SU-DHL-6 (cell line): ENCODE measurements around the gene SMC6.

Source experiments
- H2AFZ ChIP-seq: fragments of 200-600 bp; sonication (generic); 2 replicates; pipeline ENCODE4 v1.6.1; 2014; ENCODE audit warnings: low read depth, mild to moderate bottlenecking, moderate library complexity, mixed read lengths, antibody characterized with exemption, low read length; ENCODE audit not compliant: severe bottlenecking
- H3F3A ChIP-seq: fragments of 200-600 bp; shearing (Covaris generic); 2 replicates; pipeline ENCODE4 v1.6.0; 2016; ENCODE audit warnings: antibody characterized with exemption, mild to moderate bottlenecking; ENCODE audit not compliant: insufficient read depth
- H3K27ac ChIP-seq: fragments of 200-600 bp; sonication (generic); 2 replicates; pipeline ENCODE4 v1.5.1; 2016; ENCODE audit warnings: low read depth, mild to moderate bottlenecking, low read length, moderate library complexity, mixed read lengths
- H3K27me3 ChIP-seq: fragments of 200-600 bp; sonication (generic), shearing (Covaris generic); 2 replicates; pipeline ENCODE4 v1.6.0; 2014; ENCODE audit warnings: mild to moderate bottlenecking, low read length
- H3K36me3 ChIP-seq: fragments of 200-600 bp; sonication (generic); 2 replicates; pipeline ENCODE4 v1.6.1; 2014; ENCODE audit warnings: mild to moderate bottlenecking, low read length, mixed read lengths
- H3K4me2 ChIP-seq: fragments of 300-600, 200-600 bp; shearing (Covaris generic), sonication (generic); 2 replicates; pipeline ENCODE4 v1.6.0; 2014; ENCODE audit warnings: low read length, low read depth, mild to moderate bottlenecking; ENCODE audit not compliant: poor library complexity, severe bottlenecking
- H3K4me3 ChIP-seq: fragments of 200-600 bp; sonication (generic); 2 replicates; pipeline ENCODE4 v1.5.1; 2014; ENCODE audit warnings: antibody characterized with exemption, low read length, mild to moderate bottlenecking, mixed read lengths; ENCODE audit not compliant: insufficient read depth, poor library complexity, severe bottlenecking
- H3K79me2 ChIP-seq: fragments of 200-600 bp; sonication (generic); 2 replicates; pipeline ENCODE4 v1.6.1; 2014; ENCODE audit warnings: mild to moderate bottlenecking, low read length, moderate library complexity; ENCODE audit not compliant: insufficient read depth
- H3K9ac ChIP-seq: fragments of 200-600 bp; sonication (generic); 2 replicates; pipeline ENCODE4 v1.7.0; 2014; ENCODE audit warnings: mild to moderate bottlenecking, low read length
- H3K9me2 ChIP-seq: fragments of 200-600 bp; sonication (generic); replicated peaks from 2 replicates; pipeline ENCODE4 v1.6.1; 2014; ENCODE audit warnings: low read length; ENCODE audit not compliant: insufficient read depth
- H3K9me3 ChIP-seq: fragments of 200-600 bp; sonication (generic); 2 replicates; pipeline ENCODE4 v1.6.1; 2014; ENCODE audit warnings: low read length, mixed read lengths; ENCODE audit not compliant: insufficient read depth
- H4K20me1 ChIP-seq: fragments of 200-600 bp; sonication (generic); 2 replicates; pipeline ENCODE4 v1.6.1; 2014; ENCODE audit warnings: low read depth, mild to moderate bottlenecking, antibody characterized with exemption, low read length, moderate library complexity, mixed read lengths
- EZH2phosphoT487 ChIP-seq: fragments of 200-600 bp; sonication (generic), shearing (Covaris generic); conservative IDR thresholded peaks from 2 replicates; pipeline ENCODE4 v1.6.1; 2018; ENCODE audit warnings: mild to moderate bottlenecking, antibody characterized with exemption, low read length, moderate library complexity, mixed read lengths
- TF ChIP-seq, protein P1 (sequence below): fragments of 200-600 bp; sonication (generic); IDR thresholded peaks from one replicate; pipeline ENCODE4 v1.5.1; 2017; ENCODE audit warnings: antibody characterized with exemption, mild to moderate bottlenecking, low read length, moderate library complexity; ENCODE audit not compliant: insufficient read depth, poor library complexity, severe bottlenecking

The SMC6 gene

DNA sequence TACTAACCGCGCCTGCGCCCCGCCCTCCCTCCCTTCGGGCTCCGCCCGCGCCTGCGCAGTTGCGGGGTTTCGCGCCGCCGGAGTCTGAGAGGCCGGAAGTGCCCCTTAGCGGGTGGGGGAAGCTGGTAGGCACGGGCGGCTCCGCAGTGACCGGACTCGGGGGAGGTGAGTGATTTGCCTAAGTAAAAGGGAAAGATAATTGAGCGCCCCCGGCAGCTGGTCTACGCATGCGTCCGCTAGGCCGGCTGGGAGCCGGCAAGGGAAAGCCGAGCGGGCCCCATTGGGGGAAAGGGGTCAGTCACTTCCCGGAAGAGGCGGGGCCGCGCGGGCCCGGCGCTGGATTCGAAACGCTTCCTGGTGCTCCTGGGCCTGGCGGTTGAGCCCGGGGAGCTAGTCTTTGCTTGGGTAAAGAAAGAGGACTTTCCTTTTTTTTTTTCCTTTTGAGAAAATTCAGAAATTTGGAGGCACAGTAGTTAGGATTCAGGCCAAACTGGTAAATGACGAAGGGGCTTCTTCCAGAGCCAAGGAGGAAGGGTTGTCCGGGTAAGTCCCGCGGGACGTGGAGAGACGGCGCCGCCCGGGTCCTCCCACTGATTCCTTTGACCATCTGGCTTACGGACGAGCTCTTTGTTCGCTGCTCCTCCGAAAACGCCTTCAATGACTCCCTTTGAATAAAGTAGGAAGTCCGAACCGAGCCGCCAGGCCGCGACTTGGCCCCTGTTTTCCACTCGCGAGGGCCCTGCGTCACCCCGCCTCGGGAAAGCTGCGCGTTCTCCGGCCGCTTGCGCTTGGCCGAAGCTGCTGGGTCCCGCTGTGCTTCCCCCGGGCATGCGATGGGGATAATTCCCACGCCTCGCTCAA is at the start of gene SMC6, which contains the start of gene GEN1:
SMC6 (minus strand) TSS at position 8 of the 861 bp plus-strand sequence. CDS start 7,864 bp downstream, outside the sequence.
GEN1 (plus strand) TSS at position 336 of the 861 bp plus-strand sequence. CDS start 5,806 bp downstream, outside the sequence.
- Histone ChIP-seq H3K27ac (peak within 1 kb of the TSS; percentile 91), H4K20me1 (peaks cover 31% of the 10 kb centered on the region), H2AFZ (peak within 1 kb of the TSS; percentile 63)

GRCh38 chr2:17800693-17801458 is 47.3 kb upstream of the SMC6 start:
- no peaks in the 10 kb centered on the region for H3K79me2 ChIP-seq
- H3K27me3 ChIP-seq, result no peaks in the 10 kb centered on the region
- no peak overlapping the region for H3K9ac ChIP-seq
- no peak overlapping the region for H3K4me3 ChIP-seq
- H2AFZ ChIP-seq, result no peak overlapping the region
- no peak for TF ChIP-seq EZH2phosphoT487
- TF ChIP-seq, protein P1, sequence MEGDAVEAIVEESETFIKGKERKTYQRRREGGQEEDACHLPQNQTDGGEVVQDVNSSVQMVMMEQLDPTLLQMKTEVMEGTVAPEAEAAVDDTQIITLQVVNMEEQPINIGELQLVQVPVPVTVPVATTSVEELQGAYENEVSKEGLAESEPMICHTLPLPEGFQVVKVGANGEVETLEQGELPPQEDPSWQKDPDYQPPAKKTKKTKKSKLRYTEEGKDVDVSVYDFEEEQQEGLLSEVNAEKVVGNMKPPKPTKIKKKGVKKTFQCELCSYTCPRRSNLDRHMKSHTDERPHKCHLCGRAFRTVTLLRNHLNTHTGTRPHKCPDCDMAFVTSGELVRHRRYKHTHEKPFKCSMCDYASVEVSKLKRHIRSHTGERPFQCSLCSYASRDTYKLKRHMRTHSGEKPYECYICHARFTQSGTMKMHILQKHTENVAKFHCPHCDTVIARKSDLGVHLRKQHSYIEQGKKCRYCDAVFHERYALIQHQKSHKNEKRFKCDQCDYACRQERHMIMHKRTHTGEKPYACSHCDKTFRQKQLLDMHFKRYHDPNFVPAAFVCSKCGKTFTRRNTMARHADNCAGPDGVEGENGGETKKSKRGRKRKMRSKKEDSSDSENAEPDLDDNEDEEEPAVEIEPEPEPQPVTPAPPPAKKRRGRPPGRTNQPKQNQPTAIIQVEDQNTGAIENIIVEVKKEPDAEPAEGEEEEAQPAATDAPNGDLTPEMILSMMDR, result no peak
- no peaks in the 10 kb centered on the region for H3K9me2 ChIP-seq
- H3F3A ChIP-seq, result no peaks in the 10 kb centered on the region
- no peak overlapping the region for H3K27ac ChIP-seq
- H3K36me3 ChIP-seq, result no peaks in the 10 kb centered on the region
- H3K9me3 ChIP-seq, result no peaks in the 10 kb centered on the region
- no peak overlapping the region for H3K4me2 ChIP-seq
- no peaks in the 10 kb centered on the region for H4K20me1 ChIP-seq

More for the DNA sequence above, at the start of gene SMC6, which contains the start of gene GEN1:
- Histone ChIP-seq H3K4me3 (peak within 1 kb of the TSS; percentile 90), H3K79me2 (peaks cover 95% of the 10 kb centered on the region), H3K4me2 (peak within 1 kb of the TSS; percentile 99), H3F3A (peaks cover 31% of the 10 kb centered on the region), H3K36me3 (peaks cover 9% of the 10 kb centered on the region; the same call in 1 of the 2 replicates), H3K9me3 (no peaks in the 10 kb centered on the region), H3K9ac (peak within 1 kb of the TSS; percentile 98), H3K27me3 (no peaks in the 10 kb centered on the region), H3K9me2 (no peaks in the 10 kb centered on the region)
- TF ChIP-seq, protein P1, result no peak
- TF ChIP-seq EZH2phosphoT487, result no peak

DNA sequence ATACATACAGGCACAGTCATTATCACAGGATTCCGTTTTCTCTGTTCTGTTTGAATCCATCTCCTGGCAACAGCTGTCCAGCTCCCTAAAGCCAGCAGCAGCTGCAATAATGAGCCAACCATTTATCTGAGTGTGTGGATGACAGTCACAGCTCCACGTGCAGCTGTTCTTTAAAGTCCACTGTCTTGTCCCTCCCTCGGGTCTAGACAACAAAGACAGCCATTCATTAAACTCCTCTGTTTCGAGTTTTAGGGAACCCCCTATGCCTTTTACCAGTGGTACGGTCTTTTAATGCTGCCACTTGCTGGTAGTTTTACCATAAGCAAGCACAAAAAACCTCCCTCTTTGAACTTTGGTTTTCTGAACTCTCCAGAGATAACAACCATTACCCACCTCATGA is 46.6 kb upstream of the SMC6 start:
- Histone ChIP-seq H2AFZ (no peak overlapping the region), H3K27ac (no peak overlapping the region), H3K4me3 (no peak overlapping the region), H3F3A (no peaks in the 10 kb centered on the region), H3K9me2 (no peaks in the 10 kb centered on the region), H3K79me2 (no peaks in the 10 kb centered on the region), H3K9me3 (no peaks in the 10 kb centered on the region), H4K20me1 (no peaks in the 10 kb centered on the region), H3K4me2 (no peak overlapping the region), H3K36me3 (no peaks in the 10 kb centered on the region), H3K27me3 (no peaks in the 10 kb centered on the region), H3K9ac (no peak overlapping the region)
- TF ChIP-seq EZH2phosphoT487, result no peak
- TF ChIP-seq, protein P1, result no peak
